ENCODE data around the gene CACNB2. TPM values are rescaled to one million over a fixed set of nuclear protein-coding genes. Genes with fewer than 3 reads are reported as not detected.

Gene CACNB2
- total RNA-seq, 1 donor from 2014 or later, result 13.1 TPM

GRCh38 chr10:18157881-18158280 lies 17.7 kb downstream of the CACNB2 start:
- no peak for DNase-seq (ENCODE audit: low spot score in 2 of 2, unreplicated experiment in 2 of 2)
- H3K27me3 Mint-ChIP-seq (ENCODE audit: low read depth), result no peaks in the 10 kb centered on the region
- no peaks in the 10 kb centered on the region for H3K9me3 Mint-ChIP-seq

GRCh38 chr10:18158773-18159265 lies 18.6 kb downstream of the CACNB2 start:
- H3K36me3 Mint-ChIP-seq, result peaks cover 2% of the 10 kb centered on the region
- H3K27me3 Mint-ChIP-seq (ENCODE audit: low read depth), result no peaks in the 10 kb centered on the region
- no peaks in the 10 kb centered on the region for H3K9me3 Mint-ChIP-seq
- H3K4me1 Mint-ChIP-seq, result peaks cover 25% of the 10 kb centered on the region
- TF ChIP-seq CTCF (IDR thresholded peaks at IDR 0.05; ENCODE audit: unreplicated experiment), result no peak
- peak overlapping the region; percentile 46 for H3K4me3 Mint-ChIP-seq
- H3K27ac Mint-ChIP-seq, result peak overlapping the region; percentile 71
- DNase-seq (ENCODE audit: low spot score in 2 of 2, unreplicated experiment in 2 of 2), result no peak

More at GRCh38 chr10:18157881-18158280, 17.7 kb downstream of the CACNB2 start:
- Mint-ChIP-seq H3K27ac (peak overlapping the region; percentile 33), H3K36me3 (peaks cover 2% of the 10 kb centered on the region), H3K4me3 (no peak overlapping the region), H3K4me1 (peaks cover 21% of the 10 kb centered on the region)
- no peak for TF ChIP-seq CTCF (IDR thresholded peaks at IDR 0.05; ENCODE audit: unreplicated experiment)

GRCh38 chr10:18159557-18159956 lies 19.3 kb downstream of the CACNB2 start:
- Mint-ChIP-seq H3K9me3 (no peaks in the 10 kb centered on the region), H3K4me1 (peaks cover 29% of the 10 kb centered on the region), H3K27me3 (ENCODE audit: low read depth) (no peaks in the 10 kb centered on the region)

GRCh38 chr10:18162021-18162627 lies 21.9 kb downstream of the CACNB2 start:
- Mint-ChIP-seq H3K4me1 (peaks cover 35% of the 10 kb centered on the region), H3K9me3 (no peaks in the 10 kb centered on the region), H3K27me3 (ENCODE audit: low read depth) (no peaks in the 10 kb centered on the region)

More at GRCh38 chr10:18159557-18159956, 19.3 kb downstream of the CACNB2 start:
- H3K27ac Mint-ChIP-seq, result peak overlapping the region; percentile 71
- DNase-seq (ENCODE audit: low spot score in 2 of 2, unreplicated experiment in 2 of 2), result no peak
- no peak for TF ChIP-seq CTCF (IDR thresholded peaks at IDR 0.05; ENCODE audit: unreplicated experiment)
- peaks cover 2% of the 10 kb centered on the region for H3K36me3 Mint-ChIP-seq
- no peak overlapping the region for H3K4me3 Mint-ChIP-seq

GRCh38 chr10:18164093-18164492 lies 23.9 kb downstream of the CACNB2 start:
- H3K27me3 Mint-ChIP-seq (ENCODE audit: low read depth), result no peaks in the 10 kb centered on the region
- no peaks in the 10 kb centered on the region for H3K36me3 Mint-ChIP-seq
- H3K4me1 Mint-ChIP-seq, result peaks cover 26% of the 10 kb centered on the region
- H3K9me3 Mint-ChIP-seq, result no peaks in the 10 kb centered on the region
- no peak for TF ChIP-seq CTCF (IDR thresholded peaks at IDR 0.05; ENCODE audit: unreplicated experiment)
- H3K4me3 Mint-ChIP-seq, result no peak overlapping the region
- H3K27ac Mint-ChIP-seq, result peak overlapping the region; percentile 47
- DNase-seq (ENCODE audit: low spot score in 2 of 2, unreplicated experiment in 2 of 2), result no peak

More at GRCh38 chr10:18162021-18162627, 21.9 kb downstream of the CACNB2 start:
- Mint-ChIP-seq H3K4me3 (no peak overlapping the region), H3K36me3 (no peaks in the 10 kb centered on the region), H3K27ac (no peak overlapping the region)
- no peak for DNase-seq (ENCODE audit: low spot score in 2 of 2, unreplicated experiment in 2 of 2)
- TF ChIP-seq CTCF (IDR thresholded peaks at IDR 0.05; ENCODE audit: unreplicated experiment), result no peak

Measured in mesothelial cell of epicardium (in vitro differentiated cells).